NCI-H2196 treated with DMSO at 0.1 percent for 48 hours (cell line): ENCODE data around the gene PPFIBP1.
"Not testable (repeated sequence)": the region's sequence is repeated elsewhere in the genome, so short reads cannot be mapped to it uniquely, and the experiment has no call there.

Experiments
- DNase-seq: peaks from one replicate; lab custom pipeline; 2025; ENCODE audit not compliant: unreplicated experiment; lab: John Stamatoyannopoulos, UW

PPFIBP1 gene

DNA sequence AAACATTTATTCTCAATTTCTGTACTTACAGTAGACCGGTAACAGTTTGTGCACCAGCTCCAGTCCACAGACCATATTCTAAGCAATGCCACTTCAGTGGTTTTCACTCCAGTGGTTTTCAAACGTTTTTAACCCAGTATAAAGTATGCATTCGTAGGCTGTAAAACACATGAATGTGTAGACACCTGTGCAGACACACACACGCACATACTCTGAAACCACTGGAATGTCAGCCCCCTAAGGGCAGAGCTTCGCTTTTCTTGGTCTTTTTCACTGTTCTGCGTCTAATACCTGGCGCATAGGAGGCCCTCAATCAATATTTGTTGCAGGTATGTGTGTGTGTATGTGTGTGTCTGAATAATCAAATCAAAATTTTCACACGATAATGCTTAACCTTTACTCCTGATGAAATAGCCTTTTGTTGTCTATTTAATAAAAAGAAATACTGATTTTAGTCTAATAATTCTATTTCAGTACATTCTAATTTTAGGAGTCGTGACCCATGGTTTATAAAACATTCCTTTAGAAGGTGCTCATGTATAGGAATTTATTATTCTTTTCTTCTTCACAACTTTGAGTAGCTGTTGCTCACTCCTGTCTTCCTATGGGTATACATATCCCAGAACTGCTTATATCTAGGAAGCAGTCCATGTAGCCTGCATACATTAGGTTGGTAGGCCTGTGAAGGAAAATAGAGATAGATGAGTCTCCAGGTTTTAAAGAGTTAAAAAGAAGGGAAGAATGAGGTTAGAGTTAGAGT is 98.6 kb downstream of the PPFIBP1 start:
- no peak for DNase-seq

DNA sequence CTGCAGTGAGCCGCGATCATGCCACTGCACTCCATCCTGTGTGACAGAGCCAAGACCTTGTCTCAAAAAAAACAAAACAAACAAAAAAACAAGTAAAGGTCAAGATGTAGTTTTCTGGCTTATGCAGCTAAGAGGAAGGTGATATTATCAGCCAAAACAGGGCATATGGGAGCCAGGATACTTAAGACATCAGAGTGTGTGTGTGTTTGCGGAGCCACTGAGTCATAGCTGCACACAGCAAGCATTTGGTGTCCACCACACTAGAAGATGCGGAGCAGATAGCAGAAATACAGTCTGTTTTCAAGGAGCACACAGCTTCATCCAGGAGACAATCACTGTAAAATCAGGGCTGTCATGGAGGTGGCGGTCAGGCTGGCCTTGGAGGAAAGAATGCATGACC is 99.6 kb downstream of the PPFIBP1 start:
- no peak for DNase-seq

DNA sequence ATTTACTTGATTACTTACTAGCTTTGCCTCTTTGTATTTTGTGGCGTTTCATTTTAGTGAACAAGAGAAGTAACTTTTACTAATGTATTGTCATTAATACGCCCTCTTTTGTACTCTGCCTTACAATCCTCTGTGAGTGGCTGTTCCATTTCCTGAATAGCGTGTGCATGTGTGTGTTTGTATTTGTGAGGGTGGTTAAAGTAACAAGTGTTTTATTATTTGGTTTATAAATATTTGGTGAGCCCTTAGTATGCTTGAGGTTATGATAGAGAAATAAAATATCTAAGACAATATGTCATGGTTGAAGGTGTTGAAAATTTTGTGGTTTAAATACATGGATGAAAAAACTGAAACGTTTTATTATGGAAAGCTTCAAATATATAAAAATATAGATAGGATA is 100.6 kb downstream of the PPFIBP1 start:
- no peak for DNase-seq

DNA sequence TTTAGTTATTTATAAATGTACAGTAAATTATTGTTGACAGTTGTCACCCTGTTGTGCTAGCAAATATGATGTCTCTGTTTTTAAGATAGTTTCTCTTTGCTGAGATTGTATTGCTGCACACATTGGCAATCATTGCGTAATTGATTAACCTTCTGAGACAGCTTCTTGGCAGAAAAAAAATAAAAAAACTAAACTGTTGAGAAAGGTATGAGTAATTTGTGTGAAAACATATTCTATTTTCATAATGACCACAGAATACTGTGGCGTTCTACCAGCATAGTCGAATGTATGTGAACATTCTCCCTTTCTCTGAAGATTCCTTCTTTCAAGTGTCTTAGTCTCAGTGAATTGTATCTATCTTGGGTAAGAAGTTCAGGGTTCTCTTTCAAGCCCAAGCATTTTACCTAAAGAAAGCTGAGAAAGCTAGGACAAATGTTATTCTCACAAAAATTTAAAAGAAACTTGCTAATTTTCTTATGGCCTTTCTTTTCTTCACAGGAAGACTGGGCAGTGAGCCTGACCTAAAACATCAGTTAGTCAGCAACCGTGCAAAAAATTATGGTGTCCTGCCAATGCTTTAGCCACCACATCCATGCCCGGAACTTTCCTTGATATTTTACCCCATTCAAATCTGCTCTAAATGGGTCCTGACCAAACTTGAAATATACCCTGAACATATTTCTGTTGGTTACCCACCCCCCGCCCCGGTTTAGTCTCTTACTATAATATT is 103.3 kb downstream of the PPFIBP1 start:
- DNase-seq, result no peak

DNA sequence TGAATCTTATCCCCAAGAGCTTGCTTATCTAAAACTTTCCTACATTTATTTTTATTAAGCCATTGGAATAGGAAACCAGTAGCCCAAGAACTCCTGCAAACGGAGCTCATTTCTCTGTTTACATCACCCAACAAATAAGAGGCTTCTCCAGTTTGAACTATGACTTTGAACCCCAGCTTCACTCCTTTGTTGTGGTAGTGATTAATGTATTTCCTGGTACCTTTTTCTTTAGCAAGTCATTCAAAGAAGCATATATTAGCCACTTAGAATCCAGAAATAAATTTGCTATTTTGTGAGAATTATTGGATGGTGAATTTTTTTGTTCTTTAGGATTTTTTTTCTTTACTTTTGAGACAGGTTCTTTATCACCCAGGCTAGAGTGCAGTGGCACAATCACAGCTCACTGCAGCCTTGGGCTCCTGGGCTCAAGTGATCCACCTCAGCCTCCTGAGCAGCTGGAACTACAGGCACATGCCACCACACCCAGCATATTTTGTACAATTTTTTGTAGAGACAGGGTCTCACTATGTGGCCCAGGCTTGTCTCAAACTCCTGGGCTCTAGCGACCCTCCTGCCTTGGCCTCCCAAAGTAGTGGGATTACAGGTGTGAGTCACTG is 104.0 kb downstream of the PPFIBP1 start:
- DNase-seq, result not testable (repeated sequence)

DNA sequence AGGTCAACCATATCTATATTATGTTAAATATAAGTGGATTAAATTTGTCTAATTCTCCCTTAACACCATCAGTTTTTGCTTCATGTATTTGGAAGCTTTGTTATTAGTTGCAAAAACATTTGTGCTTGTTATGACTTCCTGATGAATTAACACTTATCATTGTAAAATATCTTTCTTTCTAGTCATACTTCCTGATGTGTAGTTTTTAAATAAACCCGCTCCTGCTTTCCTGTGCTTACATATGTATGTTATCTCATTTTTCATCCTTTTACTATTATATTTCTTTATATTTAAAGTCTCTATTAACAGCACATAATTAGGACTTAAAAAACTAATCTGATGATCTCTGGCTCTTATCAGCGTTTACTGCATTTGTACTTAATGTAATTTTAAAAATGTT is 106.2 kb downstream of the PPFIBP1 start:
- not testable (repeated sequence) for DNase-seq

DNA sequence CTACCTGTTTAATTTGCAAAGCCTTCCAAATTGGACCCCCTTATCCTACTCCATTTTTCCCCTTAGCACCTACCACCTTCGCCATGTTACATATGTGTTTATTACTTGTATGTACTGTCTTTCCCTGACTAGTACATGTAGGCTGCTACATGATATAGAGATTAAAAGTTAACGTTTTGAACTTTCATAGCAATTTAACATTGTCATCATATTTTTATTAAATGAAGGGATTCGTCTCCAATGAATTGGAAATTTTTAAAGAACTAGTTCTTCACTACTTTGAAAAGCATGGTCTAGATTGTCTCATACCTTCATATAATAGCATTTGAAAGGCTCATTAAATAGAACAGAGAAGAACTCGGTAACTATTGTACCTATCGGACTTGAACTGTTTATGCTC is 107.4 kb downstream of the PPFIBP1 start:
- no peak for DNase-seq

DNA sequence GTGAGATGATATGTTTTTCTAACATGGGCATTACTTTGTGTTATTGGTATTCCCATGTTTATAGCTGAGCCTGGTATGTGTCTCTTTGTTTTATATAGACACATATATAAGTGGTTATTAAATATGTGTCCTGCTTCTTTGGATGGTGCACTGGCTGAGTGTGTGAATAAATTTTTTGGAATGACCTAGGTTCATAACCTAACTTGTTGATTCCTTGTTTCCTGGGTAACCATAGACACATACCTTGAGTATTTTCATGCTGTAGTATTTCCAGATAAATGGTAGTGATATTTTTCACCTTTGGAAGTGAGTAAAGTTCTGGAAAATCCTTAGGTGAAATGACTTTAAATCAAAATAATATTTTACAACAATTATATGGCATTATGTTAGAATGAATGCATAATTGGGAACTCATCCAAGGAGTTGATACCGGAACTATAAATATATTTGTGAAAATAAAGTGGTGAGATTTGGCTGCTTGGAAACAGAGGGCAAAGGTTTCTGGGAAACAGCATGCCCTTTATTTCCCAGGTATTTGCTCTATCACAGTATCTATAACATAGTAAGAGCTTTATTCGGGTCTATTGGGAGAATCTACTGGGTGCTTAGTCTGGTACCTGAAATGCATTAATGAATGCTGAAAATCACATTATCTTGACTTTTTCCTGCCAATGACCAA is 107.9 kb downstream of the PPFIBP1 start:
- DNase-seq, result no peak

DNA sequence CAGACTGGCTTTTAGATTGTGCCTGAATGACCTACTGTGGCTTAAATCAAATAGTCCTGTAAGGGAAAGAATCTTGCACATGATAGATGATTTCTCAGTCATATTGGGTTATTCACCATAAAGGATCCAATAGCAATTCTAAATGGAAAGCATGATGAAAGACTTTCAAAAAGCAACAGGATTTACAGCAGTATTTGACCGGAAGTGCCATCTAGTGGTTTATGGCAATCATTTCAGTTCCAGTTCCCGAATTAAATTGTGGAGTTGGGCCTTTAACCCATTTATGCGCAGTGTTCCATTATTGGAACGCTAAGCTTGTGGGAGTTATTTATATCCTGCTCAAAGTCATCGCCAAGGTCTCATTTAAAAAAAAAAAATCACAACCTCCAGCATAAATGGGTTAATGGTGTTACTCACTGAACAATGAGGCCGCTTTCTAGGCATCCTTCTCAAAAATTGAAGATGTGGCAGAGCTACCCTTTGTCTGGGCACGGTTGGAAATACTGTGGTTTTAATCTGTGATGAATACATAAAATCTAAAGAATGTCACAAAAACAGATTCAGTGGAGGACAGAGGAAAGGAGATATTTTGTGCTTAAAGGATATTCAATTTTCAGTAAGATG is 111.5 kb downstream of the PPFIBP1 start:
- DNase-seq, result peak; percentile 67

DNA sequence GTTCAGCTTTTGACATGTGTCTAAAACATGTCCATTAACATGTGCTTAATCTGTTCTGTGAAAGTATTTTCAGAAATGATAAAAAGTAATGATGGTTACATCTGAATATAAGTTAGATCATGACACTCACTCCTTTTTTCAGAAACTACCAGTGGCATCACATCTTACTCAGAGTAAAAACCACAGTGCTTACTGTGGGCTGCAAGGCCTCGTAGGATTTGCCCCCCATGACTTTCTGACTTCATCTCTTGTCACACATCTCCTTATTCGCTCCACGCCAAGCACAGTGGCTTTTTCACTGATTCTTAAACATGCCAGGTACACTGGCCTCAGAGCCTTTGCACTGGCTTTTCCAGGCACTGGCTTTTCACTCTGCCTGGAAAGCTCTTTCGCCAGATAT is 112.6 kb downstream of the PPFIBP1 start:
- DNase-seq, result not testable (repeated sequence)

DNA sequence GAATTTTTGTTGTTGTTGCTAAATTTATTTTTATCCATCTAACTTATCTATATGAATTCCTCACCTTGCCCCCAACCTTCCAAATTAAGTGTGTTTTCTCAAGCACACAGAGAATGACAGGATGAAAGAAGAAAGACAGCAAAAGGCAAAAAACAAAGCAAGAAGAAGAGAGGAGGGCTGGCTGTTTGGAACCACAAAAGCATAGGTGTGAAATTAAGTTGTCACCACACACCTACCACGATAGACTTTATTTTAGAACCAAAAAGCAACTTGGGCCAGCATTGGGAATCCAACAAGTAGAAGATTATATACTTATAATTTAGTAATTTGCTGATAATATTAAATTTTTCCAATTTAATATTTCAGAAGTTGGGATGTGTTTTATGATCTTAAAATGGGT is 113.5 kb downstream of the PPFIBP1 start:
- DNase-seq, result no peak

DNA sequence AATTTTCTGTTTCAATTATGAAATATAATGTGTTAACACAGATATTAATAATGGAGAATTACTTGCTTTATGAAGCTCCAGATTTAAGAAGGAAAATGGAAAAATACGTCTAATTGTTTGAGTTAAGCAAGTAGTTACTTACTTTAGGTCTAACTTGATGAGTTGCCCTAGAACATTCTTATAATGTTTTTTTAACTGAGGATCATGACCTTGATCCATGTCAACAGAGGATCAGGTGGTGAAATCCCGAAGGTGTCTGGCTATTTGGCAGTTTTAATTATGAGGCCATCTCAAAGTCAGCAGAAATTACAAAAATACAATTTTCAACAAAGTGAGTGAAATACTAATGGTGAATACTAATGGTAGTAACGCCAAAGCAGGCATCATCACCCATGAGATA is 115.3 kb downstream of the PPFIBP1 start:
- no peak for DNase-seq

DNA sequence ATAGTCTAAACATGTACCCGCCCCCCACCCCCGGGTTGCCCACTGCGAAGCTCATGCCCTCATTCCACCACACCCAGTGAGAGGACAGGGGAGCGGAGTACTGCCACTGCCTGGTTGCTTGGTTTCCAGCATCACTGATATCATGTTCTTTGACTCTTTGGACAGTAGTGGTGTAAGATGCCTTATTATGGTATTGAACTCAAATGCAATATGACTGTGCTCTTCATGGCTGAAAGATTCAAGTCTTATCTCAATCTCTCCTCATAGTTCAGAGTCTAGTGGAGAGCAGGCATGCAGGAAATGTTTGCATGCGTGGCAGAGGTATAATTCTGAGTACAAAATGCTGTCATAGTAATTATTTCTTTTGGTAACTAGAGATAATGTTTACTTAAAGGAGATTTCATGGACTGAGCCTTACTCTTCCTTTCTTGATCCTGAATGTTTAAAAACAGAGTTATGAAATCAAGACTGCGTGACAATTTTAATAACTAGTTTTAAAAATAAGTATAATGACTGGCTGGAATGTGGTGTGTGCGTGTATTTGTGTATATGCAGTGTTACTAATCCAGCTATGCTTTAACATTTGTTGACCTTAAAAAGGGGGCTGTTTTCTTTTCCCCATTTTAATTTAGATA is 116.7 kb downstream of the PPFIBP1 start:
- not testable (repeated sequence) for DNase-seq

DNA sequence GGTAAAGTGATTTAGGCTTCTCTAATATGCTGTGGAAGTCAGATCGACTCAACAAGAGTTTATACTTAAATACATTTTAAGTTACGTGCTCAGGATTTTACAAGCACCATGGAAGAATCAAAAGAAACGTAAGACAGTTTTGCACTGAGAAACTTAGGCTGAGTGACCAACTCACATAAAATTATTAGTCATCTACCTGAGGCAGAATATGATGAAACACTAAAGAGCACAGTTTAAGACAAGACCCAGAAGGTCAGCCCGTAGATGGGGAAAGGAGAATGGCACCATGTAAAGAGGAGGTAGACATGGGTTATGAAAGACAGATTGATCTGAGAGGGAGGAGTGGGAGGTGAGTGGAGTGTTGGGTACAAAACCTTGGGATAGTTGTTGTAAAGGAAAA is 118.4 kb downstream of the PPFIBP1 start:
- DNase-seq, result not testable (repeated sequence)

DNA sequence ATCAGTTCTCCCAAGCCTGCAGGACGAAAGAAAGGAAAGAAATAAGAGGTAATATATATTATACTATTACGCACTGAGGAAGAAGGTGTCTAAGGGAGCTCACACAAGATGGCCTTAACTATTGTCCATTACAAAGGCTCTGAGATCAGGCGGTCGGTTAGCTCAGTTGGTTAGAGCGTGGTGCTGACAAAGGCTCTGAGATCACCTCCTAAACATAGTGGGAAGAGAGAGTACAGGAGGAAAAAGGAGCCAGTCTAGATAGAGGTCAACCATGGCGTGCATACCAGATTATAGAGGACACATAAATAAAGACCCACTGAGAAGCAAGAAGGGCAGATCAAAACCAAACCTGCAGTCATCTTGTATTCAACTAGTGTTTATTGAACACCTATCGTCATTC is 118.9 kb downstream of the PPFIBP1 start:
- DNase-seq, result not testable (repeated sequence)

DNA sequence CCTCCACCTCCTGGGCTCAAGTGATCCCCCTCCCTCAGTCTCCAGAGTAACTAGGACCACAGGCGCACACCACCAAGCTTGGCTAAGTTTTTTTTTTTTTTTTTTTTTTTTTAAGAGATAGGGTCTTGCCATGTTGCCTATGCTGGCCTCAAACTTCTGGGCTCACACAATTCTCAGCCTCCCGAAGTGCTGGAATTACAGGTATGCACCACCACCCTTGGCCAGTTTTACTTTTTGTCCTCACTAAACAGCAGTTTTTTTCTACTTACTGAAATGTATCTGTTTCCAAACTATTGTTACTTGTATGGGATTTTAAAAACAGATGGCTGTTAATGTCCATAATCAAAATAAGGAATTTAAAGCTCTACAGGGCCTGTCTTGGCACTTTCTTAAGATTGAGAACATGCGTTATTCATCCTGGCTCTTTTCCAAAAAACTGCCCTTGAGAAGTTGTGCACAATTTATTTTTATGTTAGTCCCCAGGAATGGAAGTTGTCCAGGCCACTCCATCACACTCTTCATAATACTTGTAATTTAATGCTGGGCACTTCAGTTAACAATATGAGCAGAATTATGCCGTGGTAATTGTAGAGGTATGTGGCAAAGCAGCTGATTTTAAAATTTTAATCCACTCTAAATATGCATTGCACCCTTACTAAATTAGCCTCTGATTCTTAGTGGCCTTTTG is 120.3 kb downstream of the PPFIBP1 start:
- peak; percentile 20 for DNase-seq

DNA sequence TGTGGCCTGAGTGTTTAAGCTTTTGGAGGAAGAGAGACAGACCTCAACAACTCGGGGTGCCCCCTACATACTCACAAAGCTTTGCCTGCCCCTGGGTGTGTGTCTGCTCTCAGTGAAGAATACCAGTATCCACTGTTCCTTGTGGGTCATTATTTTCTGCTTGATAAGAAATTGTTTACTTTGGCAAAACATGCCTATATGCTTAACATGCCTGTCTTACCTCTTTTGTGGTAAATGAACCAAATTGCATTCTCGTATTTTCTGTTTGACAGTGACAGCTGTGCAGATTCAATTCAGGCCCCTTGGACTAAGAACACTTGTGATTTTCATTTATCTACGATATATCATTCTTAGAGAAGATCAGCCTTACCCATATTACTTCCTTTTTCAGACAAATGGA is 121.7 kb downstream of the PPFIBP1 start:
- DNase-seq, result no peak

DNA sequence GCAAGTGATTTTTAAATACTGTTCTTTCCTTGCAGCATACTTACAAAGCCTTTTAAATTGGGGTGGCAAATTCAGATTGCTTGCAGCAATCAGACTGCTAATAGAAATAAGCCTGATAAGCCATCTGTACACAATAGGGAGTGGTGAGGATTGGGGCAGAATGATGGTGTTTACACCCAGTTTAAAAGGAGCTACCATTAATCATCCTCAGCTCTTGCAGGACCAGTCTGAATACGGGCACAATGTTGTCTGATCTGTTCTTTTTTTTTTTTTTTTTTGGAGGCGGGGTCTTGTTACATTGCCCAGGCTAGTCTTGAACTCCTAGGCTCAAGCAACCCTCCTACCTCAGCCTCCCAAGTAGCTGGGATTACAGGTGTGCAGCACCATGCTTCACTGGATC is 122.1 kb downstream of the PPFIBP1 start:
- no peak for DNase-seq

DNA sequence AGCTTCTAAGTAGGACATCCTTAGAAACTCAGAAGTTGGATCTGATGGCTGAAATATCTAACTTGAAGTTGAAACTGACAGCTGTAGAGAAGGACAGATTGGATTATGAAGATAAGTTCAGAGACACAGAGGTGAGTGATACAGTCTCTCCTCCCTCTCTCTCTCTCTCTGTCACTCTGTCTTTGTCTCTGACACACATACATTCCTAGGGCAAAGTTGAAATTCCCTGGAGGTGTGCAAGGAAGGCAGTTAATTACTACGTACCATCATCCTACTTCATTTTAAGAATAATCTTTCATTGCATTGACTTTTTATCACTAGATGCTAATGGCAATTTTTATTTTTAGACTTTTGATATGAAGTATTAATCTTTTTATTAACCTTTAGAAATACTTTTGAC is 126.0 kb downstream of the PPFIBP1 start:
- DNase-seq, result no peak

DNA sequence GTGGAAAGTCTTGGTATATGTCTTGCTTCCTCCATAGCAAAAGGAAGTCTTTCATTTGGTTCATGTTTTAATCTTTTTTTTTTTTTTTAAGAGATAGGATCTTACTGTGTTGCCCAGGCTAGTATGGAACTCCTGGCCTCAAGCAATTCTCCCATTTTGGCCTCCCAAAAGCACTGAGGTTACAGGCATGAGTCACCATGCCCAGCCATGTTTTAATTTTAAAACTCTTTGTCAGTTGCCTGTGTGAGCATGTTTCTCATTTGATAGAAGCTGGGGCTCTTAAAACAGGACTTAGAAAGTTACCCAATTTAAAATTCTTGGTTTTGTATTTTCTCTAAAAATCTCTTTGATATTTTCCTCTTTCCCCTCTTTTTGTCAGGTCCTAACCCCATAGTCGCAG is 127.2 kb downstream of the PPFIBP1 start:
- no peak for DNase-seq
